HT-29 (cell line): ENCODE results near the gene ACSS3. TPM values are rescaled to one million over a fixed set of nuclear protein-coding genes. Genes with fewer than 3 reads are reported as not detected.
"Not testable (repeated sequence)": the region's sequence is repeated elsewhere in the genome, so short reads cannot be mapped to it uniquely, and the experiment has no call there.

Source experiments
- DNase-seq: peaks from one replicate; pipeline ENCODE4 v3.0.0-alpha.2; 2015; ENCODE audit warnings: low spot score
- total RNA-seq: library from RNA; depleted of rRNA; stranded (reverse); fragments of >200 nt; shearing (Covaris generic); gene quantifications from 2 replicates; pipeline ENCODE4 v1.2.3, GENCODE V29; 2014

ACSS3 gene
- total RNA-seq, 1 experiment from 2014 or later: not detected

- DNase-seq: no peak
Measured at GRCh38 chr12:81092053-81092452, 14.2 kb downstream of the ACSS3 start.

- DNase-seq: no peak
Measured at GRCh38 chr12:81094718-81095360, 17.0 kb downstream of the ACSS3 start.

DNA sequence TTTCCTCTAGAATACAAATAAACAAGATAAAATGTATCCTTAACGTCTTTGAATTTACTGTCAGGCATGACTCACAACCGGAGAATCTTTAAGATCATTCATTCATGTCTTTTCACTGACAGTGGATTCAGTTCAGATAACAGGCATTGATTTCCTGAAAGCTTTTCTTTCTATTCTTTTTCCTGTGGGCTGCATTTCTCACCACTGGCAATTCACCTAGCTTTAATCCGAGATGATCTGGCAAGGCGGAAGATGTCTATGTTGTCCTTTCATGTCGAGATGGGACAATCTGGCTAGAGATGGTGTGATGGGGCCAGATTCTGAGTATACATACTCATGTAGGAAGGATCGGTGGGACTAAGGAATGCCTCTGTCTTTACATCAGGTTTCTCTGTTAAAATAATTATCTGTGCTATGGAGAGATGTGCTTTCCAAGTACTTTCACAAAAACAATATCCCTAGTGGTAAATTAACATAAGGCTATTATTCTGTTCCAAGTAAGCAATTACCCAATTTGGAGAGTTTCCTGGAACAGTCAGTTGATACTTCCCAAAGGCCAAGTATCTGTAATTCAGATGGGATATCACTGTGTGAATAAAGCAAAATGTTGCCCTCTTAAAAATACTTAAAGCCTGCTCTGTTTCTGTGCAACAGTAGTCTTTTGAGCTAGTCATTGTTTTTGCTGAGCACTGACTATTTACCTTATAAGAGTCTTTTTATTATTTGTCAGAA, 17.8 kb downstream of the ACSS3 start:
- DNase-seq: no peak

GRCh38 chr12:81105687-81106086, 27.8 kb downstream of the ACSS3 start:
- DNase-seq: no peak

GRCh38 chr12:81114226-81114625, 36.3 kb downstream of the ACSS3 start:
- DNase-seq: no peak

GRCh38 chr12:81119069-81119468, 41.2 kb downstream of the ACSS3 start:
- not testable (repeated sequence) for DNase-seq

- DNase-seq: no peak
Measured at GRCh38 chr12:81120961-81121360, 43.1 kb downstream of the ACSS3 start.

- DNase-seq: no peak
Measured at GRCh38 chr12:81123611-81124010, 45.7 kb downstream of the ACSS3 start.

- no peak for DNase-seq
Measured at GRCh38 chr12:81125691-81126090, 47.8 kb downstream of the ACSS3 start.

GRCh38 chr12:81128930-81129554, 51.2 kb downstream of the ACSS3 start:
- peak; percentile 65 for DNase-seq

GRCh38 chr12:81136519-81136918, 58.6 kb downstream of the ACSS3 start:
- DNase-seq: no peak

- no peak for DNase-seq
Measured at GRCh38 chr12:81137801-81138200, 59.9 kb downstream of the ACSS3 start.

DNA sequence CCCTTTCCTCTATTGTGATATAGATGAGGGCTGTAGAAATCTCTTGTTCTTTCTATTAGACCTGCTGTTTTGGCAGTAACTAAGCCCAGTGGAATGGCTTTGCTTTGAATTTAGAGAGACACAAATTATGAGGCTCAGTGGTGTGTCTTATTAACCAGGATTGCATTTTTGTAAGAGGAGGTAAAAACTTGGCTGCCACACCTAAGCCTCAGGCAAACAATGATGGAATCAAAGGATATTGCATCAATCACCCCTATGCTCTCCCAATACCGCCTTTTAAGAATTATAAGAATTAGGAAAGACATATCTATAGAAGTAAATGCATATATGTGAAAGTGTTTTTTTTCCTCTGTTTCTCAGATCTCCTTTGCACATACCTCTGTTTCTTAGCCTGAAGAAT, 63.3 kb downstream of the ACSS3 start:
- no peak for DNase-seq

- DNase-seq: no peak
Measured at GRCh38 chr12:81143057-81143456, 65.2 kb downstream of the ACSS3 start.

GRCh38 chr12:81146228-81147225, 68.6 kb downstream of the ACSS3 start:
- no peak for DNase-seq

DNA sequence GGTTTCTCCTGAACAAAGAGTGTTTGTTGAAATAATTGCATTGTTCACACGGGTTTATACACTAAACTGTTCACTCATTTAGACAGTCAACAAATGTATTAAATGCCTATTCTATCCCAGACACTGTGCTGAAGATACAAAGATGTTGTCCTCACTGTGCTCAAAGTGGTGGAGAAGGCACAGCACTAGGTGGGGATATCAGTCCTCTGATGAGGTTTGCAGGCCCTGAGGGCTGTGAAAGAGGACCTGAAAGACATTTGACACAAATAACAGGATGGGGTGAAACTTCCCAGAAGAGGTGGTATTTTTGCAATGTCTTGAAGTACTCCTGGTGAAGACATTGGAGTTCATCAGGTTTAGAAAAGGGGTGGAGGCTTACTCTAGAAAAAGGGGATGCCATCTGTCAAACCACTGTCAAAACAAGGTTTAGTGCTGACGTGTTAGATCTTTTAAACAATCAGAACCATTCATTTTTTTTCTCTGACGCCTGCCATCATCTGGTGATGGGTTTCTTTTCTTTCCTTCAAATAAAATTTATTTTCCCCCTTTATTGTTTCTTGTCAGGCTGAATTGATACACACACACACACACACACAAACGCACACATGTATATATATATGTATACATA, 69.5 kb downstream of the ACSS3 start:
- no peak for DNase-seq

DNA sequence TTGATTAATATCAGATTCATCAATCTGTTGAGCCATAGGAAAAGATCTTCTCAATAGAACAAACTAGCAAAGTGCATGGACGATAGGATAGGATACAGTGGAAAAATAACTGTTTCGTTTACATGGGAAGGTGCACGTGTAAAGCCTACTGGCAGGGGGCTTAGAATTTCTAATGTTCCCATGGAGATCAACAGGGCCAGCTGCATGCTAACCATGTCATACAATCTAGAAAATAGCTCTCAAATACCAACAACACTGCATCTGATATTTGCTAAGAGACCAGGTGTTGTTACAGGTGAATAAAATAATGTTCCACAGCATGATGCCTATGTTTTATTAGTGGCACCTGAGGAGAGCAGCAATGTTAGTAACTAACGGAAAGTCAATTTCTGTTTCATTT, 72.5 kb downstream of the ACSS3 start:
- no peak for DNase-seq

GRCh38 chr12:81159856-81160255, 82.0 kb downstream of the ACSS3 start:
- DNase-seq: no peak

GRCh38 chr12:81161680-81162079, 83.8 kb downstream of the ACSS3 start:
- no peak for DNase-seq

GRCh38 chr12:81162391-81163136, 84.7 kb downstream of the ACSS3 start:
- no peak for DNase-seq
